SH-SY5Y (cell line): Measurements from ENCODE around the gene MAST4.
A peak's percentile ranks its signal among the peaks of the same experiment; 100 is the strongest.

ENCODE experiments used
- GATA2 ChIP-seq: IDR thresholded peaks from 2 replicates; pipeline ENCODE4 v1.6.1; 2011; ENCODE audit warnings: mild to moderate bottlenecking, low read depth, low read length
- GATA3 ChIP-seq: IDR thresholded peaks from 2 replicates; pipeline ENCODE4 v1.6.1; 2011; ENCODE audit warnings: low read depth, mild to moderate bottlenecking, low read length, moderate library complexity

MAST4 gene

DNA sequence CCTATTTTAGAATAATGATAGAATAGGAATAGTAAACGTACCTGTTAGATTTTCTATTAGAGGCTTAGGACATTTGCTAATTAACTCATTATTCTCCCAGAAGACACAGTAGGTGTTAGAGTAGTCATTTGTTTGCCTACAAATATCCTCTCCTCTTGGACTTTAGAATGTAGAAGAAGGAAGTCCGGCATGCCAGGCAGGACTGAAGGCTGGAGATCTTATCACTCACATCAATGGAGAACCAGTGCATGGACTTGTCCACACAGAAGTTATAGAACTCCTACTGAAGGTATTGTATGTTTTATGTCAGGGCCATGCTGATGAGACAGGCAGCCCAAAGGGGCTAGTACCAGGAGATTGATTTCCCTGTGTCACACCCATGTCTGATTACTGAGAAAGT is 557.1 kb downstream of the MAST4 start:
- TF ChIP-seq GATA3: no peak
- no peak for TF ChIP-seq GATA2

GRCh38 chr5:67154556-67155206 is 558.5 kb downstream of the MAST4 start:
- no peak for TF ChIP-seq GATA3
- no peak for TF ChIP-seq GATA2

GRCh38 chr5:67156976-67157583 is 560.9 kb downstream of the MAST4 start:
- peak; percentile 52 for TF ChIP-seq GATA2
- TF ChIP-seq GATA3: no peak

- TF ChIP-seq GATA3 (no peak), GATA2 (no peak)
Measured at GRCh38 chr5:67160272-67160671, 564.1 kb downstream of the MAST4 start.

DNA sequence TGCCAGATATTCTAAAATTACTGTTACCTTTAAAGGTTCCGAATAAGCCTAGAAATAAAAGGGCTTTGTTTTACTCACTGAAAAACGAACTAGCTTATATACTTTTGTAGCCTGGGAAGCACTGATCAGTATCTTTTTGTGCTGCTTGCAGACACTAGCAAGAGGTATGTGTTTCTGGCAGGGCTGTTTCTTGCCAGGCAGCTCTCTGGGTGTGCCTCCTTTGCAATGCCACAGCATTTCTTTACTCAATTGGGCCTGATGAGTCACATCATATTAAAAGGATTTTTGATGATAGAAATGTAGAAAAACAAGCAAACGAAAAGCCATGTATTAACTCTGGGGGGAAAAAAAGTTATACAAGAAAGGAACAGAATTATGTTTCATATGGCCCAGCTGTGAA is 564.8 kb downstream of the MAST4 start:
- TF ChIP-seq GATA2: peak; percentile 57; the same call in 1 of the 2 replicates
- TF ChIP-seq GATA3: peak; percentile 39; the same call in 1 of the 2 replicates

- TF ChIP-seq GATA3: no peak
- TF ChIP-seq GATA2: no peak
Measured at GRCh38 chr5:67161767-67162166, 565.6 kb downstream of the MAST4 start.

GRCh38 chr5:67163231-67163756 is 567.1 kb downstream of the MAST4 start:
- TF ChIP-seq GATA3 (no peak), GATA2 (no peak)

- TF ChIP-seq GATA3 (no peak), GATA2 (no peak)
Measured at GRCh38 chr5:67163863-67164595, 567.8 kb downstream of the MAST4 start.

DNA sequence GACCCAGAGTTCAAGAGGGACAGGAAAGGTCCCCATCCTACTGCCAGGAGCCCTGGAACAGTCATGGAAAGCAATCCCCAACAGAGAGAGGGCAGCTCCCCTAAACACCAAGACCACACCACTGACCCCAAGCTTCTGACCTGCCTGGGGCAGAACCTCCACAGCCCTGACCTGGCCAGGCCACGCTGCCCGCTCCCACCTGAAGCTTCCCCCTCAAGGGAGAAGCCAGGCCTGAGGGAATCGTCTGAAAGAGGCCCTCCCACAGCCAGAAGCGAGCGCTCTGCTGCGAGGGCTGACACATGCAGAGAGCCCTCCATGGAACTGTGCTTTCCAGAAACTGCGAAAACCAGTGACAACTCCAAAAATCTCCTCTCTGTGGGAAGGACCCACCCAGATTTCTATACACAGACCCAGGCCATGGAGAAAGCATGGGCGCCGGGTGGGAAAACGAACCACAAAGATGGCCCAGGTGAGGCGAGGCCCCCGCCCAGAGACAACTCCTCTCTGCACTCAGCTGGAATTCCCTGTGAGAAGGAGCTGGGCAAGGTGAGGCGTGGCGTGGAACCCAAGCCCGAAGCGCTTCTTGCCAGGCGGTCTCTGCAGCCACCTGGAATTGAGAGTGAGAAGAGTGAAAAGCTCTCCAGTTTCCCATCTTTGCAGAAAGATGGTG is 568.8 kb downstream of the MAST4 start:
- no peak for TF ChIP-seq GATA2
- no peak for TF ChIP-seq GATA3

GRCh38 chr5:67165526-67166459 is 569.6 kb downstream of the MAST4 start:
- TF ChIP-seq GATA3: no peak
- TF ChIP-seq GATA2: no peak

DNA sequence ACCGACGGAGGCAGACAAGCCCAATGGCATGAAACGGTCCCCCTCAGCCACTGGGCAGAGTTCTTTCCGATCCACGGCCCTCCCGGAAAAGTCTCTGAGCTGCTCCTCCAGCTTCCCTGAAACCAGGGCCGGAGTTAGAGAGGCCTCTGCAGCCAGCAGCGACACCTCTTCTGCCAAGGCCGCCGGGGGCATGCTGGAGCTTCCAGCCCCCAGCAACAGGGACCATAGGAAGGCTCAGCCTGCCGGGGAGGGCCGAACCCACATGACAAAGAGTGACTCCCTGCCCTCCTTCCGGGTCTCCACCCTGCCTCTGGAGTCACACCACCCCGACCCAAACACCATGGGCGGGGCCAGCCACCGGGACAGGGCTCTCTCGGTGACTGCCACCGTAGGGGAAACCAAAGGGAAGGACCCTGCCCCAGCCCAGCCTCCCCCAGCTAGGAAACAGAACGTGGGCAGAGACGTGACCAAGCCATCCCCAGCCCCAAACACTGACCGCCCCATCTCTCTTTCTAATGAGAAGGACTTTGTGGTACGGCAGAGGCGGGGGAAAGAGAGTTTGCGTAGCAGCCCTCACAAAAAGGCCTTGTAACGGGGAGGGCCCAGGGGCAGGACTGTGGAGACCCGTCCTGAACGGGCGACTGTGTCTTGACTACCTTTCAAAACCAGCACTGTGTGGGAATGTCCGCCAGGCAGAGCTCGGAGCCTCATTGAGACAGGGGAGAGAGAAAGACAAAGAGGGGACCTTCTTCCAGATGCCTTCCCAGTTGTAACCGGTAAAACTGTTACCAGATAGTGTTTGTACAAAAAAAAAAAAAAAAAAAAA is 570.5 kb downstream of the MAST4 start:
- no peak for TF ChIP-seq GATA3
- TF ChIP-seq GATA2: no peak

DNA sequence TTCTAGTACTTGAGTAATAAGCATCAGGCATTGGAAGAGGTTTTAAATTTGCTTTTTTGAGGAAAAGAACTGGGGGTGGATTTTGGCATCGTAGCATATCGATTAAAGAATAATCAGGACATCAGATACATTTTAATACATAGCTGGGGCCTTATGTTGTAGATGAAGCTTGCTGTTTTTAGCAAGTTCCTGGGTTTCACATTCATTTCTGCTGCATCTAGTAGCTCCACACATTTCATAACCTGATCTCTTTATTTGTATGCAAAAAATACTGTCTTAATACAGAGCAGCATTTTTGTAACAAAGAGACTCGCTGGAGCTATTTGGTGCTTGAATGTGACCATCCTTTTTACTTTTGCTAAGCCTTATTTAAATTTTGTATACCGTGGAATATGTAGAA is 571.9 kb downstream of the MAST4 start:
- no peak for TF ChIP-seq GATA3
- TF ChIP-seq GATA2: no peak

DNA sequence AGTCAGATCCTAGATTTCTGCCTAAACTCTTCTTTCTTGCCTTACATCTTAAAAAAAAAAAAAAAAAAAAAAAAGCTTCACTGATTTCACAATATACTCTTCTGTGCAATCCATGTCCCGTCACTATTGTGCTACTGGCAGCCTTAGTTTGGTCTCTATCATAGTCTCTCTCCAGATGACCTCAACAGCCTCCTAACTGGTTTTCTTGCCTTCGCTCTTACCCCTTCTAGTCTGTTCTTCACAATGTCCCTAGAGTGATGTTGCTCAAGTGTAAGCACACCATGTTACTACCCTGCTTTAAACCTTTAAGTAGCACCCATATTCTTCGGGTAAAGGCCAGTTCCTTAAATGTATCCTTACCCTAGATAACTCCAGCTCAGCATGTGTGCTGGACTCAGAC is 574.6 kb downstream of the MAST4 start:
- TF ChIP-seq GATA3 (no peak), GATA2 (no peak)
